ENCODE results near the gene TMEM26.

TMEM26 gene

DNA sequence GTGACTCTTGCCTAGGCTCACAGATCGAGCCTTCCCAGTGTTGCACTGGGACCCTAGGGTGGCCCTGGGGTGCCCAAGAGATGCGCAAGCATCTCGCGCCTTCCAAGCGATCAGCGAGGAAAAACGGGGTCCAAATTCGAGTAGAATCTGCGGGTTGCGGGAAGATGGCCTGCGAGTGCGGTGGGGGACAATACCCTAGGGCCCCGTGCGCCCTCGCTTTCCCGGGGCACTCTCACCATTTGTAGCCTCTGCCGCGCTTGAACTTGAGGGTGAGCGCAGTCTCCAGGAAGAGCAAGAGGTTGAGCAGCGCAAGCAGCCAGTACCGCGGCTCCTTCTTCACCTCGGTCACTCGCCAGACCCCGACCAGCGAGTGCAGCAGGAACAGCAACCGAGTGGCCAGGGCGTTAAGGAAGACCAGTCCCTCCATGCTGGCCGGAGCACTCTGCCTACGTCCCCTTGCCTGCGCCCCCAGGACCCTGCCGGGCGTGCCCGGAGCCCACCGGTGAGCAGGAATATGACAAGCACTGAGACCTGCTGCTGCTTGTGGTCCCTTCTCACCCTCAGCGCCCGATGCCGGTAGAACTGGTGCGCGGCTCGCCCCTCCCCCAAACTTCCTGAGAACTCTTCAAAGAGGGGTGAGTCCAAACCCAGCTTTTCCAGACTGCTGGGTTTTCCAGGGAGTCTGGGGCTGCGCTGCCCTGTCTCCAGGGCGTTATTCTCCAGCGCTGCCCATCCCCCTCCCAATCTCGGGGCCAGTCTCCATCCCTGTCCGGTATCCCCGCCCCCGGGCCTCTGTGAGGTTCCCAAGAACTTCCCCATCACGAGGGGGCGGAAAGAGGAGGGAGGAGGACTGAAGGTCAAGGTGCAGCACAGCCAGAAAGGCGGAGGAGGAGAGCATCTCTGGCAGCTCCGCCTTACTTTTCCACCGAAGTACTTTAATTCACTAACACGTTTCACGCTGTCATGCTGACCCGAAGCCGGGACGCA is at the start of gene TMEM26:
Gene TMEM26, minus strand, starts transcription at position 727 of the 987 bp plus-strand sequence. Its CDS starts 300 bp downstream, at position 427.
- TF ChIP-seq GATA3 (IDR thresholded peaks at IDR 0.05; ENCODE audit: low read depth, low read length): no peak
- no peak for TF ChIP-seq GATA2 (IDR thresholded peaks at IDR 0.05; ENCODE audit: low read depth, low read length)

DNA sequence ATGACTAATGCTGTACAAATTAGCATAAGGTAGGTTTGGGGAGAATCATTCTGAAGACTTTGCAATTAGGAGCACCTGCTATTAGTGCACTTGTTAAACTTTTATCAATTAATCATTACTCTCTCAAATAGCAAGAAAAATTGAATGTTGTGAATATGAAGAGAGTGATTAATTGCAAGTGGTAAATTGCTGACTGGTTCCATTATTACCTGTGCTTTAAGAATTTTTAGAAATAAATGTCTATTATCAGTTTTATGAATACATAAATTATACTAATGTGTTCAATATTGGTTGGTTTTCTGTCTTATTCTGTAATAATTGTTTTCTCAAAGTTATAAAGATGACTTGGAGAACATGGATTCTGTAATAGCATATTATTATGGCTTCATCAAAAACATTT is 47.3 kb upstream of the TMEM26 start:
- TF ChIP-seq GATA3 (IDR thresholded peaks at IDR 0.05; ENCODE audit: low read depth, low read length) (no peak), GATA2 (IDR thresholded peaks at IDR 0.05; ENCODE audit: low read depth, low read length) (no peak)

DNA sequence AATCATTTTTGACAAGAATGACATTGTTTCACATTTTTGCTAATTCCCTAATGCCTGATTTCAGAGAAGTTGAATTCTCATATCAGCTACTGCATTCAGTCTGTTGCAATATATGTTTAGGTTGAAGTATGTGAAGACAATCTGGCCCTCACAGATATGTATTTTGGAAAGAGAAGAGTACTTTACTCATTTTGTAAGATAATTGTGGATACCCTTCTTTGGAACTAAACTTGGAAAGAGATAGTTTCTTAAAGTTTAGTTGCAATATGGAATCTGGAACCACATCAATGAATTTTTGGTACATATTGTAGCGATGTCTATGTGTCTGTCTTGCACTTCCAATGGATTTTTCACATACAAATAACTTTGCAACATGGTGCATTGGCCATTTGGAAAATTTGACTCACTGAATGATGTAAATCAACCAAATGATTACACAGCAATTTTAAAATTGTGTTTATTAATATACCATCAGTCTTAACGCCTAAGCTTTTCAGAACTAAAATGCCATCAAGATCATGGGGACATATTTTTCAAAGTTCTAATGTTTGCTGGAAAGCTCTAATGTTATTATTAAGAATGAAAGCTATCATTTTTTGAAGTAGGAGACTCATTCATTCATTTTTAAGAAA is 39.3 kb upstream of the TMEM26 start:
- TF ChIP-seq GATA2 (IDR thresholded peaks at IDR 0.05; ENCODE audit: low read depth, low read length): no peak
- TF ChIP-seq GATA3 (IDR thresholded peaks at IDR 0.05; ENCODE audit: low read depth, low read length): no peak

DNA sequence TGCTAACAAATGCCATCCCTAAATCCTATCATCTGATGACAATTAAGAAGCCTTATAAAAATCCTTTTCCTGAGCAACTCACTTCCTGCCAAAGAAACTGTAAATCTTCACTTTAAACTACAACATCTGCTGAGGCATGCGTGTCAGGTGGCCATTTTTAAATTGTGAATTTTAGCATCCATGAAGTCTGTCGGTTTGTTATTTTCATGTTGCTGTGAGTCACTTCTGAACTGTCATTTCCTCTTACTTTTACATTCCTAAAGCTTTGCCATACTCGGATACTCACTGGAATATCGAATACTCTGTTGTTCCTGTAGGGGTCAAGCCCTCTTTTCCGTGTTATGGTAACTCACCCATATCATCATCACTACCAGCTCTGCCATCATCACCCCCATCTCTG is 34.3 kb upstream of the TMEM26 start:
- TF ChIP-seq GATA2 (IDR thresholded peaks at IDR 0.05; ENCODE audit: low read depth, low read length): no peak

DNA sequence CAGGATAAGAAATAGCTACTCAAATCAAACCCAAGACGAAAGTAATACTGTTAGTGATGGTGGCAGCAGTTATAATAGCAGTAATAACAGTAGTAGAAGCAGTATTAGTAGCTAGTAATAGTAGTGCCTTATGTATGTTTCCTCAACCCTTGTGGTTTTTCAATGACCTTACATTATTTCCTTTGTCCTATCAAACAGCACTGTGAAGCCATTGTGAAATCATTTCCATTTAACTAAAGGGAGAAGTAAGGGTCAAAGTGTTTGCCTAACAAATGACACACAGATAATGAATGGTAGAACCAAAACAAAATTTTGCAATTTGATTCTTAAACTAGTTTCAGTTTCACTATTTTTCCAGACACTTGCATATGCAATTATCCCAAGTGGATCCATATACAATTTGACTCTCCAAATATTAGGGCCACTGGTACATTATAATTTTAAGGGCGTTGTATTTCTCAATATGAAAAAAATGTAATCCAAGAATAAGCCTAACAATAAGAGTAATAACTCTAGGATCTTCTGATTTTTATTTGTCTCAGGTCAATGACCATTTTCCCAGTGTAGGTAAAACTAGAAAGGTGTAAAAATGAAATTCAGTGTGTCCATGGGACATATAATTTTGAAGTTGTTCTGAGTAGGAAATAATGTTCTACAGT is 33.7 kb upstream of the TMEM26 start:
- TF ChIP-seq GATA3 (IDR thresholded peaks at IDR 0.05; ENCODE audit: low read depth, low read length): no peak
- no peak for TF ChIP-seq GATA2 (IDR thresholded peaks at IDR 0.05; ENCODE audit: low read depth, low read length)

DNA sequence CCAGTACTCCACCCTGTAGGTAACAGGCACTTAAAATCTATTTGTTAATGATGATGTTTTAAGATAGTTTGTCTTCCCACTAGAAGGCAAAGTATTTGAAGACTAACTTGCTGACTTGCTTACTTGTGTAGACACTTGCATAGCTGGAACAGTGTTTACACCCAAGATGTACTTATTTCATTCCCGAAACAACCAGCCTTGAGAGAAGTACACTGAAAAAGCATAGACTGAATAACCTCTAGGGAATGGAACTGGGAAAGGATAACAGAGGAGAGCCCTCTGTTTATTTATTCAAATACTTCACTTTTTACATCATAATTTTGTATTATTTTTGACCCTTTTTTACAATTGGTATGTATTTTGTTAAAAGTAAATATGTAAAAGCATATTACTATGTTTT is 33.1 kb upstream of the TMEM26 start:
- TF ChIP-seq GATA2 (IDR thresholded peaks at IDR 0.05; ENCODE audit: low read depth, low read length) (no peak), GATA3 (IDR thresholded peaks at IDR 0.05; ENCODE audit: low read depth, low read length) (no peak)

DNA sequence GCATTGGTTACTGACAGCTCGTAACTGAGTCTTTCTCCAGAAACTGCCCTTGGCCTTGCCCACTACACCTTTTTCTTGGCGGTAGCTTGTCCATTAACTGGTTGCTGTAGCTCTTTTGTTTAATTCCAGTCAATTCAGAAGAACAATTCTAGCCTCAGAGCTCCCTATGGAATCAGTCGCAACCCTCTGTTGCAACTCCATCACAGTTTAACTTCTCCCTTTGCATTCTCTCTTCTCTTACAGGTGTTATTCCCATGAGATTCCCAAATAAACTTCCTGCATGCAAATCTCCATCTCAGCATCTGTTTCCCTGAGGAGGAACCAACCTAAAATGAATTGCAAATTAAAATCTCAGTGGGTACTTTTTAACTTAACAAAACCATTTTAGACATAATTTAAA is 28.4 kb upstream of the TMEM26 start:
- TF ChIP-seq GATA2 (IDR thresholded peaks at IDR 0.05; ENCODE audit: low read depth, low read length) (no peak), GATA3 (IDR thresholded peaks at IDR 0.05; ENCODE audit: low read depth, low read length) (no peak)

DNA sequence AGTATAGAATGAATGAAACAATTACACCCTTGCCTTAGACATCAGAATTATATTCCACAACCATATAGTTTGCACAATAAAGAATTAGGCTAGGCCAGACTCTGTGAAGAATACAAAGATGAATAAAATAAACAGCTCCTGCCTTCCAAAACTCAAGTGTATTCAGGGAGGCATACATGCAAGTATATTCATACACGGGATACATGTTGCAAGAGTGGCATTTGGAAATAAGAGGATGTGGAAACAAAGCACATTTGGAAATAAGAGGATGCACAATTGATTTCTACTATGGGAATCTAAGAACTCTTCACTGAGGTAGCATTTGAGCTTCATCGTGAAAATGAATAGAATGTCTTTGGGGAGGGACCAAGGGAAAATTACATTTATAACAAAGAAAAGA is 27.0 kb upstream of the TMEM26 start:
- no peak for TF ChIP-seq GATA2 (IDR thresholded peaks at IDR 0.05; ENCODE audit: low read depth, low read length)
- no peak for TF ChIP-seq GATA3 (IDR thresholded peaks at IDR 0.05; ENCODE audit: low read depth, low read length)

DNA sequence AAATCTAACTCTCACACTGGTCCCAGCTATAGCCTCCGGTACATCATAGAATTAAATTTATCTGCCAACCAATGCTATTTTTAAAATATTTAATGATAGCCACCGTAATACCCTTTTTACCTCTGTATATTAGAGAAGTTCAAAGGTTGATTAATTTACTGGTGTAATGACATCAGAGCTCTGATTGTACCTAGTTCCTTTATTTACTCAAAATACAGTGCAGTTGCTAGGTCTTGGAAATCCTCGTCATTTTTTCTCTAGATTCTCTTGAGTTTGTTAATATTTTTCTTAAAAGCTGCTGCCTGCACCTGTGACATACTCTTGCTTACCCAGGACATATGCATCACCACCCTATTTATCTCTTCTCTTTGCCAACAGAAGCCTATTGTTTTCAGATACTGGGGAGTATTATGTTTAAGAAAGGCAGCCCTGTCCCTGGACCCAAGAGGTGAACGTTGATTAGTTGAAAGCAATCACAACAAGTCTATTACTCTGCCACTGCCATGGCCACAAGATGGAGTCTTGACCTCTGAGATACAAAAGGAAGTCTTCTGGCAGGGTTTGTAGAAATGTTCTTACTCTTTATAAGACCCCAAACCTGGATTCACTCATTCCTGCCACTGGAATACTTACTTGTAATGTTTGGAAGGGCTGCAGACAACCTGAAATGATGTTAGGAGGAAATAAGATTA is 25.6 kb upstream of the TMEM26 start:
- TF ChIP-seq GATA2 (IDR thresholded peaks at IDR 0.05; ENCODE audit: low read depth, low read length) (no peak), GATA3 (IDR thresholded peaks at IDR 0.05; ENCODE audit: low read depth, low read length) (no peak)

DNA sequence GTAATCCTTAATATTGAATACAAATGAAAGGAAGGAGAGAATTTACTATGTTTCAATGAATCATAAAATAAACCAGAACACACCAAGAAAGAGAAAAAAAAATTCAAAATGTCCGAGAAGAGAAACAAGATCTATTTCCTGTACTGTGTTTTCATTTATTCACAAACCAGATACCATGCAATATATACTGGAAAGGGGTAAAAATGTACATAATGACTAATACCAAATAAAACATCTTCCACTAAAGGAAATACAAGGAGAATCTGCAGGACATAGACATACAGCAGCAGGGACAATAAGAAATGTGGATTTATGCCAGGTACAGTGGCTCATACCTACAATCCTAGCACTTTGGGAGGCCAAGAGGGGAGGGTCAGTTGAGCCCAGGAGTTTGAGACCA is 24.3 kb upstream of the TMEM26 start:
- TF ChIP-seq GATA2 (IDR thresholded peaks at IDR 0.05; ENCODE audit: low read depth, low read length) (no peak), GATA3 (IDR thresholded peaks at IDR 0.05; ENCODE audit: low read depth, low read length) (no peak)

DNA sequence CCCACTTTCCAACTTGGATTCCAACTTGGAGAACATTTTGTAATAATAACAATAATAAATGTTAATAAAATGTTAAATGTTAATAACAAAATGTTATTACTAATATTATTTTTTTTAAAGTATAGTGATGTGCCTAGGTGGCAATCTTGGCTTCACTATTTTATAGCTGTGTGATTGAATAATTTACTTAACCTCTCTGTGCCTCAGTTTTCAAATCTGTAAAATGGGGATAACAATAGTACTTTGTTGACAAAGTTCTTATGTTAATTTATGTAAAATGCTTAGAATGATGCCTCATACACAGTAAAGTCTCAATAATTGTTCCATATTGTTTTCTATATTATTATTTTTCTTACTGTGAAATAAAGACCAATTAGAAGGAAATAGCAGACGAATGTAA is 23.3 kb upstream of the TMEM26 start:
- no peak for TF ChIP-seq GATA2 (IDR thresholded peaks at IDR 0.05; ENCODE audit: low read depth, low read length)
- TF ChIP-seq GATA3 (IDR thresholded peaks at IDR 0.05; ENCODE audit: low read depth, low read length): no peak

DNA sequence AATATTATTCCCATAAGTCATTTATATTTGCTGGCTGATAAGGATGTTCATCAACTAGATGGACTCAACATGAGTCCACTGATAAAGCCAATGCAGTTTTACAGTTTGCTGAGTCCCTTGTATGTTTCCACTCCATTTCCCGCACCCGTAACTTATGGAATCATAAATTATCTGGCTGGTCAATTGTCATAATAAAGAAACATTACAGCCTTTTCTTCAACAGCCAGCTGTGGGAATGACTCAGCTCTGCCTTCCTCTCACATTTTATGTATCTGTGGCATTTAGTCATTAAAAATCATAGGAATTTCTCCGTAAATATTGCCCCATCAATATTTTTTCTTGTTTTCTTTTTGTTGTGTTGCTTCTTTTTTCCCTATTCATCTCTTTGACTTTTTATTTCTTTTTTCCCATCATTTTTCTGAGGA is 22.3 kb upstream of the TMEM26 start:
- TF ChIP-seq GATA2 (IDR thresholded peaks at IDR 0.05; ENCODE audit: low read depth, low read length): no peak
- no peak for TF ChIP-seq GATA3 (IDR thresholded peaks at IDR 0.05; ENCODE audit: low read depth, low read length)

DNA sequence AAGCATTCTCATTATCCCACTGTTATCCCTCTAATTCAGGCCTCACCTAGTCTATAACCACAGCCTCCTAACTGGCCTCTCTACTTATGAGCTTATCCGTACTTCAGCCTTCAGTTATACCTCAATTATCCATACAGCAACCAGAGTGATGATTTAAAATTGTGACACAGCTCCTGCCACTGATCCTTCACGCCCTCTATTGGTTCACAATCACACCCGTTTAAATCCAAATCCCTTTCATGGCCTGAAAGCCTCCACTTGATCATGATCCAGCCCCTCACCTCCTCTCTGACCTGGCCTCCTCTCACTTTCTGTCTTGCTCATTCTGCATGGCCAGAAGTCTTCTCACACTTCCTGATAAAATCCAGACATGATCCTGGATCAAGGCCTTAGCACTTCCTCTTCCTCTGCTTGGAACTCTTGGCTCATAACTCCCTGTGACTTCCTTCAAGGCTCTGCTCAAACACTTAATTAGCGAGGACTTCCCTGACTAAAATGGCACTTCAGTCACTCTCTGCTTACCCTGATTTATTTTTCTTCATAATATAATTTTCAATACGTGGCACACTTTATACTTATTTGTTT is 19.0 kb upstream of the TMEM26 start:
- TF ChIP-seq GATA3 (IDR thresholded peaks at IDR 0.05; ENCODE audit: low read depth, low read length) (no peak), GATA2 (IDR thresholded peaks at IDR 0.05; ENCODE audit: low read depth, low read length) (no peak)
